Central memory CD8-positive, alpha-beta T cell (primary cell): ENCODE results near the gene GALM.
A peak's percentile ranks its signal among the peaks of the same experiment; 100 is the strongest.
"Not testable (repeated sequence)": the region's sequence is repeated elsewhere in the genome, so short reads cannot be mapped to it uniquely, and the experiment has no call there.

ENCODE experiments used
- ATAC-seq: fragments of 150-1000 bp; cut with Tn5 transposase; replicated peaks from 2 replicates; pipeline ENCODE4 v1.10.0; 2022; ENCODE audit warnings: mild to moderate bottlenecking, moderate FRiP score, moderate number of reproducible peaks; ENCODE audit not compliant: poor library complexity, severe bottlenecking; ENCODE audit errors: extremely low read depth
- DNase-seq, 2 donors: peaks; one replicate each; pipeline ENCODE4 v3.0.0; 2021; ENCODE audit warnings: low spot score in 2 of 2
- H3K27ac Mint-ChIP-seq: one replicate; pipeline ENCODE4 v1.8.0; 2022; ENCODE audit warnings: low read depth, mild to moderate bottlenecking, moderate library complexity, mixed read lengths
- H3K27me3 Mint-ChIP-seq: one replicate; pipeline ENCODE4 v1.8.0; 2022; ENCODE audit warnings: mixed read lengths
- H3K36me3 Mint-ChIP-seq: one replicate; pipeline ENCODE4 v1.8.0; 2022; ENCODE audit warnings: mild to moderate bottlenecking, moderate library complexity, mixed read lengths; ENCODE audit not compliant: insufficient read depth
- H3K4me1 Mint-ChIP-seq: one replicate; pipeline ENCODE4 v1.8.0; 2022; ENCODE audit warnings: mixed read lengths
- H3K4me3 Mint-ChIP-seq: one replicate; pipeline ENCODE4 v1.8.0; 2022; ENCODE audit warnings: mild to moderate bottlenecking, moderate library complexity, mixed read lengths
- H3K9me3 Mint-ChIP-seq: one replicate; pipeline ENCODE4 v1.8.0; 2022; ENCODE audit warnings: mixed read lengths

The GALM gene

DNA sequence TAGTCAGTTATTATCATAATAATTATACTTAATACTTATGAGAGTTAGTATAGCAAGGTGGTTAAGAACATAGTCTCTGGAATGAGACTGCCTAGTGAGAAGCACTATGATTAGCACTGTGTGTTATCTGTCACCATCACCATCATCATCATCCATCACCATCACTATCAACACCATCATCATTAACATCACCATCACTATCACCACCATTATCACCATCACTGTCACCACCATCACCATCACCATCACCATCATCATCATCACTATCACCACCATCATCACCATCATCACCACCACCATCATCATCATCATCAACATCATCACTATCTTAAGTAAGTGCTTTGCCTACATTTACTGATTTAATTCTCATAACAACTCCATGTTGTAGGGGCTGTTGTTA, 45.6 kb downstream of the GALM start:
- no peak overlapping the region for H3K4me3 Mint-ChIP-seq
- peak overlapping the region; percentile 1 for H3K27ac Mint-ChIP-seq

GRCh38 chr2:38712413-38712812, 46.5 kb downstream of the GALM start:
- Mint-ChIP-seq H3K27ac (no peak overlapping the region), H3K4me1 (peaks cover 38% of the 10 kb centered on the region), H3K36me3 (peaks cover 38% of the 10 kb centered on the region), H3K9me3 (no peaks in the 10 kb centered on the region), H3K27me3 (no peaks in the 10 kb centered on the region), H3K4me3 (no peak overlapping the region)
- DNase-seq (no peak), ATAC-seq (no peak)

More for the DNA sequence above, 45.6 kb downstream of the GALM start:
- Mint-ChIP-seq H3K27me3 (no peaks in the 10 kb centered on the region), H3K9me3 (no peaks in the 10 kb centered on the region), H3K36me3 (peaks cover 31% of the 10 kb centered on the region), H3K4me1 (peaks cover 46% of the 10 kb centered on the region)
- ATAC-seq, result no peak
- DNase-seq, result no peak

DNA sequence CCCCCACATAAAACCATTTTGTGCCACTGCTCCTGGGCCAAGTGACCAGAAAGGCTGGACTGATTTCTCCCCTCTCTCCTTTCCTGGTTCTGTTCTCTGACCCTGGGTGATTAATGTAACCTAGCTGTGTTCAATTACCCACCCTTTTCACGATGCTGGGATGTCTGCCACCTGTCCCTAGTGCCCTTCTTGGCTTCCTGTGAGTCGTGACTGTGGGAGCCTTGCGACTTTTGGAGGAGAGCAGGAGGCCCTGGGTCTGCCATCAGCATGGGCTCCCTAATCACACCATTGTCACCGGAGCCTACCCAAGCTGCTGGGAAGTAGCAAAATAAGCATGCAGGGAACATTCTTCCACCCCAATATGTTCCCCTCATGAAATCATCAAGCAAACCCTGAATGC, 47.0 kb downstream of the GALM start:
- no peaks in the 10 kb centered on the region for H3K9me3 Mint-ChIP-seq
- DNase-seq (no peak), ATAC-seq (no peak)
- no peaks in the 10 kb centered on the region for H3K27me3 Mint-ChIP-seq
- peak overlapping the region; percentile 18 for H3K27ac Mint-ChIP-seq
- H3K4me3 Mint-ChIP-seq, result no peak overlapping the region
- H3K36me3 Mint-ChIP-seq, result peaks cover 40% of the 10 kb centered on the region
- peaks cover 36% of the 10 kb centered on the region for H3K4me1 Mint-ChIP-seq

DNA sequence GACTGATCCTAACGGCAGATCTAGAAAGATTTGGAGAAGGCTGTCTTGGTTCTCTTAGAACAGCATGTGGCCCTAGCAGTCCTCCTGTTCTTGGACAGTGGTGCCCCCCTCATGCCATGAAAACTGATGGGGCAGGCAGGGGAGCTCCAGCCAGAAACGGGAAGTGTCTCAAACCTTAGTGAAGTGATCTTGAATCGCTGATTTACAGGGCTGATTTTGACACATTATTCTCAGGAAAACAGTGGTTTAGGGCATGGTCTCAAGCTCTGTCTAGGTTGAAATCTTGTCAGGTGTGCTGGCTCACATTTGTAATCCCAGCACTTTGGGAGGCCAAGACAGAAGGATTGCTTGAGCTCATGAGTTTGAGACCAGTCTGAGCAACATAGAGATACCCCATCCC, 47.4 kb downstream of the GALM start:
- Mint-ChIP-seq H3K27ac (peak overlapping the region; percentile 18), H3K9me3 (no peaks in the 10 kb centered on the region), H3K27me3 (no peaks in the 10 kb centered on the region), H3K4me3 (no peak overlapping the region), H3K36me3 (peaks cover 43% of the 10 kb centered on the region), H3K4me1 (peaks cover 36% of the 10 kb centered on the region)
- DNase-seq (no peak), ATAC-seq (no peak)

- peaks cover 38% of the 10 kb centered on the region for H3K36me3 Mint-ChIP-seq
- not testable (repeated sequence) for H3K27ac Mint-ChIP-seq
Observed at GRCh38 chr2:38714941-38715340, 49.0 kb downstream of the GALM start.

GRCh38 chr2:38716185-38716584, 50.3 kb downstream of the GALM start:
- Mint-ChIP-seq H3K9me3 (peaks cover 5% of the 10 kb centered on the region), H3K4me1 (peaks cover 25% of the 10 kb centered on the region), H3K27me3 (no peaks in the 10 kb centered on the region), H3K27ac (no peak overlapping the region), H3K4me3 (no peak overlapping the region), H3K36me3 (peaks cover 36% of the 10 kb centered on the region)
- no peak for DNase-seq
- no peak for ATAC-seq

More at GRCh38 chr2:38714941-38715340, 49.0 kb downstream of the GALM start:
- H3K4me1 Mint-ChIP-seq, result peaks cover 20% of the 10 kb centered on the region
- H3K27me3 Mint-ChIP-seq, ATAC-seq, DNase-seq, H3K9me3 Mint-ChIP-seq, H3K4me3 Mint-ChIP-seq: not testable (repeated sequence)

DNA sequence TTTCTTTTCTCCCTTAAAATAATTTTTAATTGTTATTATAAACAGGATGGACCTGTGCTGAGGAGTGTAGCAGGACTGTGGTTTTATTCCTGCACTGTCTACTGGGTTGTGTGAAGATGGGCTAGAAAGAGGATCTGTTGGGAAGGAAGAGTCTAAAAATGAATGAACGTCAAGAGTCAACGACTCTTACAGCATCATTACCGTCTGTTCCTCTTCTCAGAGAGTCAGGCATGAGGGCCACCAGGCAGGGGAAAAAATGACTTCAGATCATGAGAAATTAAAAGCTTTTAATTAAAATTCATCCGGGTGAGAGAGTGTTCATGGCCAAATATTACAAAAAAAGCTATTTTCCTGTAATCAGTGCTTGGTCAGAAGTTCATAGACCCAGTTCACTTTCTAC, 52.7 kb downstream of the GALM start:
- peaks cover 5% of the 10 kb centered on the region for H3K9me3 Mint-ChIP-seq

GRCh38 chr2:38719706-38720105, 53.8 kb downstream of the GALM start:
- Mint-ChIP-seq H3K4me1 (peaks cover 41% of the 10 kb centered on the region), H3K4me3 (no peak overlapping the region)

More for the DNA sequence above, 52.7 kb downstream of the GALM start:
- Mint-ChIP-seq H3K4me3 (no peak overlapping the region), H3K36me3 (peaks cover 28% of the 10 kb centered on the region), H3K27ac (no peak overlapping the region), H3K4me1 (peaks cover 47% of the 10 kb centered on the region), H3K27me3 (no peaks in the 10 kb centered on the region)
- ATAC-seq (no peak), DNase-seq (no peak)

DNA sequence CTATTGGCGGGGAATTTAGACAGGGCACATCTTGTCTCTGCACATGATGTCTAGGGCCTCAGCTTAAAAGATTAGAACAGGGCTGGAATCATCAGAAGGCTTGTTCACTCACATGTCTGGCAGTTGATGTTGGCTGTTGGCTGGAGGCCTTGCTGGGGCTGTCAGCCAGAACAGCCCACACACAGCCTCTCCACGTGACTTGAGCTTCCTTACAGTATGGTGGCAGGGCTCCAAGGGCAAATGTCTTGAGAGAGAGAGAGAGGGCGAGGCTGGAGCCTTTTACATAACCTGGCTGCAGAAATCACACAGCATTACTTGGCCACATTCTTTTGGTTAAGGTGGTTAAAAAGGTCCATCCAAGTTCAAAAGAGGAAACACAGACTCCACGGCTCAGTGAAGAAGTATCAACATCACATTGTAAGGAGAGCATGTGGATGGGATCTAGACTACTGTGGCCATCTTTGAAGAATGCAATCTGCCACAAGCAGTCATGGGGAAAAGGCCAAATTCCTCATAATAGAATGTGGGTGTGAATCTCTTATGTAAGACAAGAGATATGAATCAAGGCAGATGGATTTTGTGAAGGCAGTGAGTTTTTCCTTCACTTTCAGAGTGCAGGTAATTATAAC, 54.8 kb downstream of the GALM start:
- no peak overlapping the region for H3K4me3 Mint-ChIP-seq
- H3K27ac Mint-ChIP-seq, result peak overlapping the region; percentile 91
- no peak for DNase-seq
- H3K36me3 Mint-ChIP-seq, result peaks cover 23% of the 10 kb centered on the region
- peaks cover 35% of the 10 kb centered on the region for H3K4me1 Mint-ChIP-seq
- no peaks in the 10 kb centered on the region for H3K27me3 Mint-ChIP-seq
- peaks cover 5% of the 10 kb centered on the region for H3K9me3 Mint-ChIP-seq
- no peak for ATAC-seq

More at GRCh38 chr2:38719706-38720105, 53.8 kb downstream of the GALM start:
- no peak overlapping the region for H3K27ac Mint-ChIP-seq
- ATAC-seq (no peak), DNase-seq (no peak)
- peaks cover 27% of the 10 kb centered on the region for H3K36me3 Mint-ChIP-seq
- H3K27me3 Mint-ChIP-seq, result no peaks in the 10 kb centered on the region
- H3K9me3 Mint-ChIP-seq, result peaks cover 5% of the 10 kb centered on the region

GRCh38 chr2:38722271-38723061, 56.6 kb downstream of the GALM start:
- ATAC-seq, result peak; percentile 70
- peaks cover 5% of the 10 kb centered on the region for H3K9me3 Mint-ChIP-seq
- peaks cover 35% of the 10 kb centered on the region for H3K4me1 Mint-ChIP-seq
- peak overlapping the region; percentile 91 for H3K27ac Mint-ChIP-seq
- H3K4me3 Mint-ChIP-seq, result peak overlapping the region; percentile 71
- H3K36me3 Mint-ChIP-seq, result peaks cover 22% of the 10 kb centered on the region
- no peak for DNase-seq
- H3K27me3 Mint-ChIP-seq, result no peaks in the 10 kb centered on the region

GRCh38 chr2:38723173-38723572, 57.3 kb downstream of the GALM start:
- H3K27ac Mint-ChIP-seq, result peak overlapping the region; percentile 91
- DNase-seq (no peak), ATAC-seq (no peak)
- peaks cover 5% of the 10 kb centered on the region for H3K9me3 Mint-ChIP-seq
- H3K36me3 Mint-ChIP-seq, result peaks cover 18% of the 10 kb centered on the region
- peaks cover 35% of the 10 kb centered on the region for H3K4me1 Mint-ChIP-seq
- no peaks in the 10 kb centered on the region for H3K27me3 Mint-ChIP-seq
- H3K4me3 Mint-ChIP-seq, result peak overlapping the region; percentile 71

DNA sequence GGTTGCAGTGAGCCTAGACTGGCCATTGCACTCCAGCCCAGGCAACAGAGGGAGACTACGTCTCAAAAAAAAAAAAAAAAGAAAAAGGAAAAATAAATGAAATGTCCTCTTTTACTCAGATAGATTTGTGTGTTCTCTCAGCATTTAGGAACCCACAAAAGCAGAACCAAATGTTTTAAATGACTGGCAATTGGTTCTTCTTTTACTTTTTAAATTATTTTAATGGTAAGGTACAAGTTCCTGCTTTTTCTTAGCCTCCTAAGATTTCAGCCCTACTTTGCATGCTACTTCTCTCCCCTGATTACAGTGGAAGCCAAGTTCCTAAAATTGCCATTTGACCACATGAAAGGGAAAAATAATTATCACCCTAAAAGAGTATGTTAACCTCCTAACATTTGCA, 61.7 kb downstream of the GALM start:
- peaks cover 39% of the 10 kb centered on the region for H3K36me3 Mint-ChIP-seq
- peak overlapping the region; percentile 74 for H3K27ac Mint-ChIP-seq

GRCh38 chr2:38728694-38729093, 62.8 kb downstream of the GALM start:
- DNase-seq (no peak), ATAC-seq (no peak)
- H3K4me1 Mint-ChIP-seq, result peaks cover 9% of the 10 kb centered on the region
- no peaks in the 10 kb centered on the region for H3K27me3 Mint-ChIP-seq
- H3K27ac Mint-ChIP-seq, result no peak overlapping the region
- peaks cover 44% of the 10 kb centered on the region for H3K36me3 Mint-ChIP-seq
- no peak overlapping the region for H3K4me3 Mint-ChIP-seq
- no peaks in the 10 kb centered on the region for H3K9me3 Mint-ChIP-seq

More for the DNA sequence above, 61.7 kb downstream of the GALM start:
- no peaks in the 10 kb centered on the region for H3K27me3 Mint-ChIP-seq
- peaks cover 11% of the 10 kb centered on the region for H3K4me1 Mint-ChIP-seq
- ATAC-seq, result no peak
- no peak for DNase-seq
- H3K4me3 Mint-ChIP-seq, result no peak overlapping the region
- no peaks in the 10 kb centered on the region for H3K9me3 Mint-ChIP-seq
